Astrocyte of the spinal cord (primary cell): ENCODE measurements around the gene FLOT2.

Experiments used
- DNase-seq: peaks from one replicate; pipeline ENCODE4 v3.0.0; 2011; ENCODE audit warnings: low read depth, low spot score
- H3K4me3 ChIP-seq: 2 replicates; pipeline ENCODE4 v1.5.1; 2011; ENCODE audit warnings: low read depth, mild to moderate bottlenecking, low read length, moderate library complexity
- in situ Hi-C: cut with HindIII; loops from 2 replicates; pipeline ENCODE4 v1.10.0; 2017; ENCODE audit warnings: low sequenced_read_pairs
- TF ChIP-seq, protein P1 (sequence below): IDR thresholded peaks from 2 replicates; pipeline ENCODE4 v1.5.1; 2012; ENCODE audit warnings: low read depth, mild to moderate bottlenecking, low read length, inconsistent platforms

The FLOT2 gene

DNA sequence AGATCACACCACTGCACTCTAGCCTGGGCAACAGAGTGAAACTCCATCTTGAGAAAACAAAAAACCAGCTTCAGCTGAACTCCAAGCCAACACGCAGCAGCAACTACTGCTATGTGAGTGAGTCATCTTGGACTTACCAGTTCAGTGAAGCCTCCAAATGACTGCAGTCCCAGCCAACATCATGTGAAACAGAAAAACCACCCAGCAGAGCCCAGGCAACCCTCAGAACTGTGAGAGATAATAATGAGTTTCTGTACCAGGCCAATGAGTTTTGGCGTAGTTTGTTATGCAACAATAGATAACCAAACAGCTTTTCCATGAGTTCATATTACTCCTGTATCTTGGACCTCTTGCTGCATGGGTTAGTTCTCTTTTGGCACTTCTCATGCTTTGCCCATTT is 30.5 kb upstream of the FLOT2 start:
- in situ Hi-C loops = no loop called here
- TF ChIP-seq, protein P1, sequence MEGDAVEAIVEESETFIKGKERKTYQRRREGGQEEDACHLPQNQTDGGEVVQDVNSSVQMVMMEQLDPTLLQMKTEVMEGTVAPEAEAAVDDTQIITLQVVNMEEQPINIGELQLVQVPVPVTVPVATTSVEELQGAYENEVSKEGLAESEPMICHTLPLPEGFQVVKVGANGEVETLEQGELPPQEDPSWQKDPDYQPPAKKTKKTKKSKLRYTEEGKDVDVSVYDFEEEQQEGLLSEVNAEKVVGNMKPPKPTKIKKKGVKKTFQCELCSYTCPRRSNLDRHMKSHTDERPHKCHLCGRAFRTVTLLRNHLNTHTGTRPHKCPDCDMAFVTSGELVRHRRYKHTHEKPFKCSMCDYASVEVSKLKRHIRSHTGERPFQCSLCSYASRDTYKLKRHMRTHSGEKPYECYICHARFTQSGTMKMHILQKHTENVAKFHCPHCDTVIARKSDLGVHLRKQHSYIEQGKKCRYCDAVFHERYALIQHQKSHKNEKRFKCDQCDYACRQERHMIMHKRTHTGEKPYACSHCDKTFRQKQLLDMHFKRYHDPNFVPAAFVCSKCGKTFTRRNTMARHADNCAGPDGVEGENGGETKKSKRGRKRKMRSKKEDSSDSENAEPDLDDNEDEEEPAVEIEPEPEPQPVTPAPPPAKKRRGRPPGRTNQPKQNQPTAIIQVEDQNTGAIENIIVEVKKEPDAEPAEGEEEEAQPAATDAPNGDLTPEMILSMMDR = no peak
- peak; percentile 32 for DNase-seq
- H3K4me3 ChIP-seq = no peak overlapping the region

DNA sequence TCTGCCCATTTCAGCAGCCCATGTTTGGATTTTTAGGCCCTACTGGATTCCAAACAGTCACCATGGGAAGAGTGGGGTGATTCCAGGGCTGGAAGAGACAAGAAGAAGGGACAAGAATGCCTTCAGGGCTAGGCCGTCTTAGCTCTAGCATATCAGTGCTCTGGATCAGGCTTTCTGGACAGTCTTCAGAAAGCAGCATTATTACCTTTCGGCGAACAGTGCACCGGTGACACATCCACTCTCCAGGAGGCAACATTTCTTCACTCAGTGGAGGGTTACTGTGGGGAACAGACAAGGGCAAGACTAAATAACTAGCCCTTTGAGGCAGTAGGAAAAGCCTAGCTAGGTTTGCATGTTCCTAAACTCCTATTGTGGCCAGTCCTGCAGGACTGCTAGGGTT is 29.3 kb upstream of the FLOT2 start:
- in situ Hi-C loops = no loop called here
- TF ChIP-seq, protein P1 = no peak
- no peak for DNase-seq
- no peak overlapping the region for H3K4me3 ChIP-seq

DNA sequence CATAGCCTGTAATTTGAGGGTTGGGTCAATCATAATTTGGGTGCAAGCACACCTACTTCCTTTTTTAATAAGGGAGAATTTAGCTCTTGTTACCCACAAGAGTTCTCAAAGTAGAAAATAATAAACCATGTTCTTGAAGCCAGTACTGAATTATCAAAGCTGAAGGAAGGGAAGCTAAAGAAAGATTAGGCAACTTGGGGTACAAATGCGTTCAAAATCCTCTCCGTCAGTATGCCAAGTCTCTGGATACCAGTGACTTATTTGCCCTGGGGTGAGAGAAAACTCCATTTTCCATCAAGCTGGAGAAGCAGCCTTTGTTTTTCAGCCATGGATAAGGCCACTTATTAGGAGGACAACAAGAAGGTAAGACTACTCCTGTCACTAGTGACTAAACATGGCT is 28.8 kb upstream of the FLOT2 start:
- in situ Hi-C loops = no loop called here
- no peak for DNase-seq
- H3K4me3 ChIP-seq = no peak overlapping the region
- TF ChIP-seq, protein P1 = no peak

DNA sequence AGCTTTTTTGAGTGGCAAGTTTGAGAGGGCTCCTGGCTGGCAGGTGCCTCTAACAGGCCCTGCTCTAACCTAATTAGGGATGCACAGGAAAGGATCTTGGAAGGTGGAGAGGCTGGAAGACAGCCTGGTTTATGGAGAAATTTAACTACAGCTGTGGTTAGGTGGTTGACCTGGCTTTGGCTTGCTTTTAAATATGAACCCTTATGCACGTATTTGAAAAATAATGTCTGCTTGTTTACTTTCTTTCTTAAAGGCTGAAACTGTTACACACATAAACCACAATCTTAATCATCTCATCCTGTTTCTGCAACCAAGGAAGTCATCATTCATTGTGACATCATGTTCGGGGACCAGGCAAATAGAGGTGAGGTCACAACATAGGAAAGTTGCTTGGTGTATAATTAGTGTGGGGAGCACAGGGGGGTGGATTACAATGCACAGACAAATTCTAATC is 28.4 kb upstream of the FLOT2 start:
- peak; percentile 83 for DNase-seq
- TF ChIP-seq, protein P1 = no peak
- no peak overlapping the region for H3K4me3 ChIP-seq
- in situ Hi-C loops = no loop called here

DNA sequence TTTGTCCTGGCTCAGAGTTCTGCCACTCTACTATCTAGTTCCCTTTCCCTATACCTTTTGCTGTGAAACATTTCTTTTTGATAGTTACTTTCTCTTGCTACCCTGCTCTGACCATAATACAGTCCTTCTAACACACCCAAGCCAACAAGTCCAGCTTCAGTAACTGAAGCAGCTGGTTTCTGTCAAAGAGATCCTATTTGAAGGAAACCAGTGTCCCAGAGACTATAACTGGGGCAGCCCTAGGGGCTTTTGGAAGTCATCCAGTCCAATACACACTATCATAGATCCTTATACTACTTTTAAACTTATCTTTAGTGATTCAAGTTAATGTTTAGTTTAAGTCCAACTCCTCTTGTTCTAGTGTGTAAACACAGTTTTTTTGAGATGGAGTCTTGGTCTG is 22.7 kb upstream of the FLOT2 start:
- H3K4me3 ChIP-seq = no peak overlapping the region
- TF ChIP-seq, protein P1 = no peak
- in situ Hi-C loops = no loop called here
- DNase-seq = no peak

DNA sequence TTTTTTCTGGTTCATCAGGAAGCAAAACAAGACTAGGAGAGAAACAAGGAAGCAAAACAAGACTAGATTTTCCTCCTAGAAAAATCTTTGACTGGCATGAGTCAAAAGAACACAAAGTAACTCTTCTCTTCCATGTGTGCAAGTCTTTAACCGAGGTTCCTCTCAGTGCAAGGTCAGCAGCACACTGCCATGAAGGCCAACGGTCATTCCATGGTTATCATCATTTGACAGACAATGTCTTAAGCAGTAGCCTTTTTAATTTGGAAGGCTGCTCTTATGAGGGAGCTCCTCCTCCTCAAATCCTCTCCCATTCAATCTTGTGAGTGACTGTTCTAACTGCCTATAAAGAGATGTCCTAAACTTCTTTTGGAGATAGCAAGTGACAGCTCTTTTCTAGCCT is 20.8 kb upstream of the FLOT2 start:
- in situ Hi-C loops = no loop called here

More for the DNA sequence above, 20.8 kb upstream of the FLOT2 start:
- H3K4me3 ChIP-seq = no peak overlapping the region
- no peak for DNase-seq
- TF ChIP-seq, protein P1 = no peak
